GM03348 (cell line): Measurements from ENCODE around the gene NOTCH2.
"Not testable (repeated sequence)": the region's sequence is repeated elsewhere in the genome, so short reads cannot be mapped to it uniquely, and the experiment has no call there.

Experiments
- DNase-seq: peaks from one replicate; pipeline ENCODE4 v3.0.0; 2012; ENCODE audit warnings: low spot score

The NOTCH2 gene

DNA sequence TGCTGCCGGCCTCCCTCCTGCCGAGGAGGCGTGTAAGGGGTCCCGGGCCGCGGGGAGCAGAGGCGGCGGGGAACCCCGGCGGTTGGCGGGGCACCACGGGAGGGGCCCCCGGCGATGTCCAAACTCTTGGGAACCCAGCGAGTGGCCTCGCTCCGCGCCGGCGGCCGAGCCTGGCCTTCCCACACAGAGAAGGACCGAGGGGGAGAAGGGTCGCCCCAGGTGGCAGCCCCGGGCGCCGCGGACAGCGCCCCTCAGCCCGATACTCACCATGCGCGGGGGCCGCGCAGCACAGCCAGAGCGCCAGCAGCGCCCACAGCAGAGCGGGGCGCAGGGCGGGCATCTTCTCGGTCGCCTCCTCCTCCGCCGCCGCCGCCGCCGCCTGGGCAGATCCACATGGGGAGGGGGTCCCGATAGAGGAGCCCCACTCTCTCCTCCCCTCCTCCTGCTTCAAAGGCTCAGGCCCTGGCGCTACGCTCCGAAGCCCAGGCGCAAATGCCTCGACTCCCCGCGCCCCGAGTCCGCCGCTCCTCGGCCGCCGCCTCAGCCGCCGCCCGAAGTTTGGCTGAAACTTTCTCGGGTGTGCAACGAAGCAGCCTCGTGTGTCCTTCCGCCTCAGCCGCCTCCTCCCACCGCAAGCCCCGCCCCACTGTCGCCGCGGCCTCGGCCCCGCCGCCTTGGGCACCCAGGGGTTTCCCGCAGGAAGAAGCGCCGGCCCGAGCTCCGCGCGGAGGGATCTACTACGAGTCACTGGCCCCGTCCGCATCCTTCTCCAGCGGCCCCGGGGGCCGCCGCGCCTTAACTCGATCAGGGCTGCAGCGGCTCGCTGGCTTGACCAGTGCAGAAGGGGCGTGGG is at the start of gene NOTCH2:
NOTCH2 (minus strand) TSS at position 596 of the 853 bp plus-strand sequence; CDS start at position 340, 256 bp downstream.
- DNase-seq, result not testable (repeated sequence)

DNA sequence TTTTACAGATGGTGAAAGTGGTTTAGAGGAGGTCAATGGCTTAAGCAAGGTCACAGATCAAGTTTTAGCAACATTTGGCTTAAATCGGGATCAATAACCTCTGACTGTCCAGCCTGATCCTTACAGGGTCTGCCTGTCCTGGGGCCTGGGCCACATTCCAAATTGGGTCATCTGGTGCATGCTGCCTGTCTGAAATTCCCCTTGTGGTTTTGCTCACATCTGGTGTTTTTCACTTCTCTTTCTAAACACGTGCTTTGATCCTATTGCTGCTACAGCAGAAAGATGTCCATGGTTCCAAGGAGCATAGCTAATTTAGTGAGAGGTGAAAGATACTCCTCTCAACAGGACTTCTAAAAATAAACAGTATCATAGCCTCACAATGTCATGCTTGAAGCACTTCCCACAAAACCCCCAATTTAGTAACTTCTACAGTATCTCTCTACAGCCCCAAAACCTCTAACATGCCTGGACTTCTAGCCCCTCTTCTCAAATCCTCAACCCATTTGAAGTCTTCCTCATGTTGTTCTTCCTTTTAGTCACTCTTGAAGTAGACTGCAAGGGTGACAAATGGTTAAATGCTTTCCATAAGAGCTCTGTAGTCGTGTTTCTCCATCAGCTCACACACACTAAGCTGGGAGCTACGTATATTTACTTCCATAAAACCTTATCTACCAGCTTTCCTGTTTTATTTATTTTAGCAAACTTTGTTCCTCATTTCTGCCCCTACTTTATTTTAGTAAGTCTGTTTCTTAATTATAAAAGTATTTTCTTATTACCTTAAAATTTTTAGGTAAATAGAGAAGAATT is 48.1 kb upstream of the NOTCH2 start:
- not testable (repeated sequence) for DNase-seq

DNA sequence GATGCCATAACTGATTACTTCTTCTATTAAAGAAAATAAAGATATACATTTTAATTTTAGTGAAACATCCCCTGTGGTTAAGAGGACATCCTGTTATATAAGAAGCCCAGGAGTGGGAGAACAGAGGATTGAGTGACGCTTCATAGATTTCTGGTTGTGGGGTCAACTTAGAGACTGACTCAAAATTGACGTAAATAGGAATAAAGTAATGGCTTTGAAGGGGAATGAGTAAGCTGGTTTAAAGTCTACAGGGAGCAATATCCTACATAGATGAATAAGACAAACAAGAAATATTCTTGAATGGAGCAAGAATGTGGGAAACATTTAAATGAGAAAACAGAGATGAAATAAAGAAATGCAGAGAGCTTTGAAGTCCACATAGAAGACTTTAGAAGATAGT is 46.6 kb upstream of the NOTCH2 start:
- DNase-seq, result not testable (repeated sequence)

DNA sequence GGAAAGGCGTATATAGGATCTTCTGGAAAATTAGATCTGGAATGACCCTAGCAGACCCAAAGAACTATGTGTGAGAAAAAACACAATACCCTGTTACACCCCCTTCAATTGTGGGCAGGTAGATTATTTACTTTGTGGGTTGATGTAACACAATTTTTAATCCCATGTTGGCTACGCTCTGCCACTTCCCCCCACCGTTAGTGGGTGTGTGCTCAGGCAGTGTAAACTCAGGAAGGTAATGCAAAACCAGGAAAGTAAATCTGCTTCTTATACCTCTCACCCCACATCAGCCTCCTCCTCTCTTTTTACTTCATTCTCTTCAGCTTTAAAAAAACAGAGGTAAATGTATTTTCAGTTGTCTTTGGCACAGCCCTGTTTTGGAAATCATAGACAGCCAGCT is 43.7 kb upstream of the NOTCH2 start:
- not testable (repeated sequence) for DNase-seq

DNA sequence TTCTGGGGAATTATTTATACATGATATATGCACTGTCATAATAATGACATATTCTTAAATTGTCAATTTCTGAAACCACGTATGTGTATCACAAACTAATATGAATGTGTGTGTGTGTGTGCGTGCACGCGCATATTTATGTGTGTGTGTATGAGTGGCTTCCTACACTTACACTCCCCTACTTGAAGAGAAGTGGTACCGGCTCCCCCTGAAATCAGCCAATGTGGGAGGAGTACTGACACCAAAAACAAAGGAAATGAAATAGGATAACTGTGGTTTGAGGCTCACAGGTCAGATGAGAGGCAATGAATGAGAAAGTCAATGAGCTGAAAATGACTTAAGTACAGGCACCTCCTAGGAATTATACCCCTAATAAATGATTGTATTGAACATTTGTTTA is 42.8 kb upstream of the NOTCH2 start:
- not testable (repeated sequence) for DNase-seq

DNA sequence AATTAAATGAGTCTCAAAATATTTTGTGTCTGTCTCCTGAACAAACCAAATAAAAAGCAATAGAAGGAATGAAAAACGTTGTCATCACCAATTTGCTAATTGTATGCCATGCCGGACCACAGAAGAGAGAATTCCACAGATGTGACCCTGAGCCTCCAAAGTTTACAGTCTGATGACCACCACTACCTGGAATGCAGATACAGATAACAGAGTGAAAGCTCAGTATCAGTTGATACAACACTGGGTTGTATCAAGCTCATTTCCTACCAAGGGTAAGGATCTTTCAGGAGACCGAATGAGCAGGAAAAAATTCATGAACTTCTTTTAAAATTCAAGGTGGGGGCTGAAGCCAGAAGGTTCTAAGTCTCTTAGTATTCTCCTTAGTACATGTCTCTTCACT is 42.3 kb upstream of the NOTCH2 start:
- not testable (repeated sequence) for DNase-seq

DNA sequence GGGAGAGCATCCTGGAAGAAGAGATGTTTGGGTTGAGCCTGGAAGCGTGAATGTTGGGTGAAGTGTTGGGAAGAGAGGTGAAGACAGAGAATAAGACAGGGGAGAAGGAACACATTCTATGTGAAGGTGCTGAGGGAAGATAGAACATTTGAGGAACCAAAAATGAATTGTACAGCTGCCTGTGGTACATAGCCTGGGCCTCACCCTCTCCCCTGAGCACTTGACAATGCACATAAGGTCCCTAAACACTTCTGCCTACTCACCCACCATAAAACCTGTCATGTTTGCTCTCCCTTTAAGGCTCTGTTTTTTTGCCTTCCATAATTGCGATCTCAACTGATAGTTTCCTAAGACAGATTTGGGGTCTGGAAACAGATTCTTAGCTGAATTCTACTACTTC is 41.5 kb upstream of the NOTCH2 start:
- DNase-seq, result not testable (repeated sequence)

DNA sequence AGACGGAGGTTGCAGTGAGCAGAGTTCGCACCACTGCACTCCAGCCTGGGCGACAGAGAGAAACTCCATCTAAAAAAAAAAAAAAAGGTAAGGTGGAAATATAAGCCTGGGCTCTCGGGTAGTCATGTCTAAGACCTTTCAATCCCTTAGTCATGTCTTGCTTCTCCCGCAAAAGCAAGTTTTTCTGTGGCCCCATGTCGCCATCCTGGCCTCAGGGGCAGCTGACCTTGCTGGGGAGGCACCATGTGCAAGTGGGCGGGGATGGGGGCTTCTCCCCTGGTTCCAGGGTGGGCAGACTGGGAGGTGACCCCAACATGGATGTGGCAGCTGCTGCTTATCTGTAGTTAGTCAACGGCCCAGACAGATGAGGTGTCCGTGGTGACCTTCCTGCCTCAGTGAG is 40.2 kb upstream of the NOTCH2 start:
- DNase-seq, result not testable (repeated sequence)

DNA sequence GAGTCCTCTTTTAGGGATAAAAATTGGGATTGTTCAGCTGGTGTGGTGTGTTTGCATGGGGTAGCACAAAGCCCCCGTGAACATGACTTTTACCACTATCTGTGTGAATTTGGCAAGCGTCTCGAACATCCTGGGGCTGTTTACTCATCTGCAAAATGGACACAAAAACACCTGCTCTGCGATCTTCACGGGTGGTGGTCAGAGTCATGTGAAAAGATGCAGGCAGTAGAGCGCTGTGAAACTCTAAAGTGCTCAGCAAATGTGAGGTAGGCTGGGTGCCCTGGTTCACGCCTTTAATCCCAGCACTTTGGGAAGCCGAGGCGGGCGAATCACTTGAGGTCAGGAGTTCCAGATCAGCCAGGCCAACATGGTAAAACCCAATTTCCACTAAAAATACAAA is 39.7 kb upstream of the NOTCH2 start:
- DNase-seq, result not testable (repeated sequence)

DNA sequence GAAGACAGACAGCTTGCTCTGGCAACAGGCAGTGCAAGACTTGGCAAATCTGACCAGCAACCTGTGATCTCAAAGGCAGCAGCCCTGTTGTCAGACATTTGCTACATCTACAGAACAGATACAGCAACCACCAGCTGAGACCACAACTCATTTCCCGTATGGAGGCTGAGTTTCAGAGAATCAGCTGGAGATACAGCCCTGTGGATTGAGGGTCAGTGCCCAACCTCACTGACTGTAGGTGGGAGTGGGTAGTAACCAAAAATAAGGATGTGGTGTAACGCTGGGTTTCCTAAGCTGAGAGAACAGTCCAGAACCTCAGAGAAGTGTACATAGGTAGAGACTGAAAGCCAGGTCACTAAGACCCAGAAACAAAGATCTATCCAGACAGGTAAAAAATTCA is 35.8 kb upstream of the NOTCH2 start:
- not testable (repeated sequence) for DNase-seq

DNA sequence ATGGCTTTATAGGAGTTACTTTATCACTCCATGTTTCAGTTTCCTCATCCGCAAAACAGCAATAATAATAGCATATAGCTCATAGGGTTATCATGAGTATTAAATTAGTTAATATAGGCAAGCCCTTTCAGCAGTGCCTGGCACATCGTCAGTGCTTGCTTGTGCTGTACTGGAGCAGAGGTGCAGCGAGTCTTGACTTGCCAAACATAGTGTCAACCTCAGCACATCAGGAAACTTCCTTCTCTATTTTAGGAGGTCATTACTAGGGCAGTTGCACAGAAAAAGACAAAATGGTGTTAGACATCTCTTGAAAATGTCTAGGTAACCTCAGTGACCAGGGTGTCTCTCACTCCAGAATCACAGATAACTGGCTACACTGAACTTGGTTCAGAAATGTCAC is 34.3 kb upstream of the NOTCH2 start:
- DNase-seq, result not testable (repeated sequence)

DNA sequence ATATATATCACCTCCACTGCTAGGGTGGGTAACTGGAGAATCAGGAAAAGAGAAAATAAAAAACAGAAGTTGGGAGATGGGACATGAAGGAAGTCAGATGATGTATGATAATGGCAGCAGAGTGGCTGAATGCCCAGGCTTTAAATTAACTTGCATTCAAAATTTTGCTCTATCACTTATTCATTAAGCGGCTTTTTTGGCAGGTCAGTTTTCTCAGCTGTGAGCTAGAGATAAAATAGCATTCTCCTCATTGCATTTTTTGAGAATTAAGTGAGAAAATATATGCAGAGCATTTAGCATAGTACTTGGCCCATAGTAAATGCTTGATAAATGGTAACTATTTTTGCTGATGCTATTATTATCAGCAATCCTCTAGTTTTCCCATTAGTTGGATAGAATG is 32.1 kb upstream of the NOTCH2 start:
- DNase-seq, result not testable (repeated sequence)

DNA sequence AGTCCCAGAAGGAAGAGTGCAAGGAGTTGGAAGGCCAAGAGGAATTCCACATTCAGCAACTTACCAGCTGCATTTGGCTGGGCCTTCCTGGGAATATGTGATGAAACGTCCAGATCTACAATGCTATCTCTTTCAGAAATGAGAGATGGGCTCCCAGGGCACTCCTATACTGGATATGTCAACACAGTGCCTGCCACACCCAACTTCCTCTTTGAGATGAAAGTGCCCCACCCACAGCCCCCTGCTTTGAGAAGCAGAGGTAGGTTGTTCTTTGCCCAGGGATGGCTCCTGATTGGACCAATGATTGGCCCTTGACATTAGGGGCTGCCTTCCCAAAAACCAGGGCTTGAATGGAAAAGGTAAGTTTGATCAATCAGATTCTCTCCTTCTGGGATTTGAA is 31.1 kb upstream of the NOTCH2 start:
- not testable (repeated sequence) for DNase-seq

DNA sequence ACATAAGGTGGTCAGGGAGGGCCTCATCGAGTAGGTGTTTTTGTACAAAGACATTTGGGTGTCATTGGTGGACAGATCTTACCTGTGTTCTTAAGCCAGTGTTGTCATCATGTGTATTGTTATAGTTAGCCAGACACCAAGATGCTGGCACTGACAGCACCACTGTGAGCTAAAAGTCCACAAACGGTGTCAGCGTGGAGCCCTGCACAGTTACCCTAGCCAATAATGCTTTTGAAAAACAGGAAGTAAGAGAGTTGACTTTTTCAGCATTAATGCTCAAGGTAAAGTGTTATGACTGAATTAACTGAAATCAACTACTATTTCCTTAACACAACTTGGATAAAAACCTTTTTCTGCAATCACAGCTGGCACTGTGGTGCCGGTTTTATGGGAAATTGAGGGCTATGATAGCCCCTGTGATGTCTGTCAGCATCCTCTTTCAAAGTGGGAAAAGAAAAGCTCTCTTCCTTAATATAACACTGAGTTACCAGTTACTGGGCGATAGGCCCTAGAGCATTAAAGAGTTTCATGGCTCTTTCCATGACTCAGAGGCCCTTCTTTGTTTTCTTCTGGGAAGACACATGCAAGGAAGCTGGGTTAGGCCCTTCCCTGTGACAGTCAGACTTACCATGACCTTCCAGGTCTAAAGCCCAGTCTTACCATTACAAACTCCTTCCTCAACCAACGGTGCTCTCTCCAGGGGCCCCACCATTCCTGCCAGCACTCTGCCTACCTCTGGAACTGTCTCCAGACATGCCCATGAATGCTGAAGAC is 29.7 kb upstream of the NOTCH2 start:
- not testable (repeated sequence) for DNase-seq

DNA sequence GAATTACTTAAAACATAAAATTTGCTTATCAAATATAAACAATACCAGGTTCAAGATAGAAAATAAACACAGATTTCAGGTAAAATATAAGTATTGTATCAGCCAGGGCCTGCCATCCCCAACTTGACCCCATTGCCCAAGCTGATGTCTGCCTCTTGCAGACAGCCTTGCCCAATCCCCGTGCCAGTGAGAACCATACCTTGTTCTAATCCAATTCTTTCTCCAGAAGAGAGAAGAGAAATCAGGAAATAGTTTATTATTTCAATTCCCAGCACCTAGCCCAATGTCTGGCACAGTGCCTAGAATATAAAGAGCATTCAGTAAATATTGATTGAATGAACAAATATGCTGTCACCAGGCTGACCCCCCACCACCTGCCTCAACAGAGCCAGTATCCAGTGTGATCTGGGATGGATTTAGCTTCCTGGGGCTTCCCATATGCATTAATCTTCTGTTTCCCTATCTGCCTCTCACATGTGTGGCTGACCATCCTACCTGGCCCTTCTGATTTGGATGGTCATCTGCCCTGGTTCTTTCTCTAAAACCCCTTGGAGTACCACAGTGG is 27.6 kb upstream of the NOTCH2 start:
- not testable (repeated sequence) for DNase-seq

DNA sequence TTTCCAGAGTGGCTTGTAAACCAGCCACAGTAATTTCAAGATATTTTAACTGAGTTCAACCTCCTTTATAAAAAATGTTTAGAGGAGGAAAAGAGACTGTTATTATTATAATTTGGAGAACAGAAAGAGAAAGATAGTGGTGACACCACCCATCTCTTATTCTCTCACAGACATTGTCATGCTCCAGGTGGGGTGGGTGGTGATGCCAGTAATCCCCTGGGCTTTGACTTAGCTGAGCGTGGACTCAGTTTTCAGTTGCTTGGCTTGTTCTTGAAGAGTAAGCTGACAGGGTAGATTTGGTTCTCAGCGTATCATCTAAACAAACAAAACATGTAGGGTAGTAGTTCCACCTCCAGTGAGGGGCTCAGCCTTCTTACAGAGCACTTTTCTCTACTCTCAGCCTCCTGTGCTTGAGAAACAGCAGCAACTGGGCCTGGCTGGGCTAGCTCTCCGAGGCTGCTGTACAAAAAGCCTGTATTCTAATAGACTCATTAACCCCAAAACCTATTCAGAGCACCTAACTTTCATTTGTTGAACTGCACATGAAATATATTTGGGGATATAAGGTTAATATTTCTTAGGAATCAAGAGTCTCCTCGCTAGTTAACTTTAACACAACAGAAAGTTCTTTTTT is 24.2 kb upstream of the NOTCH2 start:
- DNase-seq, result not testable (repeated sequence)

DNA sequence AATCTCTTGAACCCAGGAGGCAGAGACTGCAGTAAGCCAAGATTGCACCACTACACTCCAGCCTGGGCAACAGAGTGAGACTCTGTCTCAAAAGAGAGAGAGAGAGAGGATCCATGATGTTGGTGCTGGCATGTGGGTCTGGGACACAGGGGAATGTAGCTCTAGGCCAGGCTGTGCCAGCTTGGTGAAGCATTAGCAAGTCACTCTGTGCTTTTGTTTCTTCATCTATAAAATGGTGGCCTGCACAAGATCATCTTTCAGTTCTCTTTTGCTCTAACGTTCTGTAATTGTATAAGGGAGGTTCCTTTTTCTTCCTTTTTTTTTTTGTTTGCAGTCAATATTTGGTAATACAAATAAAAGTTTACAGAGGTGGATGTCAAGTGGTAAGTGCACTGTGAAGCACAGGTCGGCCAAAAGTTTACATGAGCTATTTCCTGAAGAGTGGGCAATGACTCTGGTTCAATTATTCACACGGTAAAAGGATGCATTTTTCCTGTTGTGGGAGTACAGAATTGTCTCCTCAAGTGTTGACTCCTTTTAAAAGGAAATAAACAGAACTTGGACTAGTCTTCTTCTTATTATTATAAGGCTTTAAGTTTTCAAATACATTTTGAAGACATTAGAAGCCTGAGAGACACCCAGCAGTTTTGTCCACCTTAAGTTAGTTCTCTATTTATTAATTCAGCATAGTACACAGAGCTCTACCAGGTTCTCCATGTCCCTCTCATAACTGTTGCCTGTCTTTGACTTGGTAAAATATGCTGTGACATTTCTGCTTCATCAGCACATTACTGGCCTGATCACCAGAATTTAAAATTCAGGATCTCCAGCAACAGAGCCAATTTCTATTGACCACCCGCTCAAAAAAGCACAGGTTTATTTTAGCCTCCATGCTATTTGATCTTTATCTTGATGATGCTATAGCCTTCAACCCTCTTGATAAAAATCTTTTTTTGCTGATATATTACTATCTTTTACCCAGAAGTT is 23.1 kb upstream of the NOTCH2 start:
- DNase-seq, result not testable (repeated sequence)

DNA sequence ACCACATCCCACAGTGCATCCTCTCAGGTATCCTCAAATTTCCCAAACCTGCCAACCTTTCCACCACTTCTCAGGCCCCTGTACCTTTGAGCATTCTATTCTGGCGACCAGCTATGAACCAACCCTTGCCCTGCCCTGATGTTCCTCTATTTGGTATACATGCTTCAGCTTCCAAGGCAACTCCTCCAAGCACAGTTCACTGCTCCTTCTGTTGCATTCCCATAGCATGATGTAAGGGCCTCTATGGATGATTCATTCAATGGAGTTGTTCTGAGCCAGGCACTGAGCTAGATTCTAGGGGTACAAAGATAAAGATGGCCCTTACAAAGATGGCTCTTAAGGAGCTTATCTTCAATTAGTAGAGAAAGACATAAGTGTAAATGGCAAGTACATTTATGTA is 21.4 kb upstream of the NOTCH2 start:
- DNase-seq, result not testable (repeated sequence)

DNA sequence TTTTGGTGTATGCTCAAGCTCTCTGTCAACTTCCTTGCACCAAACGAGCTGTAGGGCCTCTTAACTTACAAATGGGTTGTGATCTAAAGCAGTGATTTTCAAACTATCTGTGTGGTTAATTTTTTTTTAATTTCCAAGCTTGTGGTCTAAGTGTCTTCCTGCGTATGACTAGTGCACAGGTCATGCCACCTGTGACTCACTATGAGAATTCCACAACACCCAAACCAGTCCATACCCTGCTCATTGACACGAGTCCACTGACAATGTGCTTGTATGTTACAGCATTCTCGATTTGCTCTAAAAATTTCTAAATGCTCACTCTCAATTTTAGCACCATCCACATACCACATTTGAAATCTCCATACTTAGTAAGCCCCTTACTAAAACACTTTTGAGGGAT is 18.5 kb upstream of the NOTCH2 start:
- not testable (repeated sequence) for DNase-seq

DNA sequence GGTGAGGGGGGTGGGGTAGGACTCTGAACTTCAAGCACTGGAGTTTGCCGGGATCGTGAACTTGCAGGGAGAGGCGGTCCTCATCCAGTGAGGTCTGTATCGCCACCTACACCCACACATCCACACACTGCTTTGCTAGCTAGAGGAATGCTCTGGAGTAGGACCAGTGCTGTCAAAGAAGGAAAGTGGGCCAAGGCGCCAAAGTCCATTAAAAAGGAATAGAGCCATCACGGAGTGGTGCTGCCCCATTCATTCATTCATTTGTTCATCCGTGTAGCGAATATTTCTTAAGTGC is 405 bp upstream of the NOTCH2 start:
- DNase-seq, result not testable (repeated sequence)
